SU-DHL-6 (cell line): Measurements from ENCODE around the gene CD109.

Experiments
- CTCF ChIP-seq: fragments of 200-600 bp; sonication (generic); IDR thresholded peaks from one replicate; pipeline ENCODE4 v1.5.1; 2017; ENCODE audit warnings: antibody characterized with exemption, mild to moderate bottlenecking, low read length, moderate library complexity; ENCODE audit not compliant: insufficient read depth, poor library complexity, severe bottlenecking
- EZH2phosphoT487 ChIP-seq: fragments of 200-600 bp; sonication (generic), shearing (Covaris generic); conservative IDR thresholded peaks from 2 replicates; pipeline ENCODE4 v1.6.1; 2018; ENCODE audit warnings: mild to moderate bottlenecking, antibody characterized with exemption, low read length, moderate library complexity, mixed read lengths

GRCh38 chr6:73738367-73739028 is 42.5 kb downstream of the CD109 start:
- TF ChIP-seq CTCF (no peak), EZH2phosphoT487 (no peak)
